GM19395 (cell line): ENCODE measurements around the gene C19orf33.
"Not testable (repeated sequence)": the region's sequence is repeated elsewhere in the genome, so short reads cannot be mapped to it uniquely, and the experiment has no call there.

Experiments used
- ATAC-seq: cut with Tn5 transposase; IDR thresholded peaks from one replicate; pipeline ENCODE4 v1.9.1; 2021; ENCODE audit warnings: mild to moderate bottlenecking, moderate library complexity; ENCODE audit not compliant: unreplicated experiment

Gene C19orf33

GRCh38 chr19:38303517-38304351 lies at the start of gene C19orf33:
Gene C19orf33, plus strand, starts transcription at chr19:38304251. Its CDS starts 11 bp downstream, at chr19:38304262.
- no peak for ATAC-seq

- ATAC-seq: no peak
These were observed 48.6 kb upstream of the C19orf33 start for GRCh38 chr19:38255383-38256014.

DNA sequence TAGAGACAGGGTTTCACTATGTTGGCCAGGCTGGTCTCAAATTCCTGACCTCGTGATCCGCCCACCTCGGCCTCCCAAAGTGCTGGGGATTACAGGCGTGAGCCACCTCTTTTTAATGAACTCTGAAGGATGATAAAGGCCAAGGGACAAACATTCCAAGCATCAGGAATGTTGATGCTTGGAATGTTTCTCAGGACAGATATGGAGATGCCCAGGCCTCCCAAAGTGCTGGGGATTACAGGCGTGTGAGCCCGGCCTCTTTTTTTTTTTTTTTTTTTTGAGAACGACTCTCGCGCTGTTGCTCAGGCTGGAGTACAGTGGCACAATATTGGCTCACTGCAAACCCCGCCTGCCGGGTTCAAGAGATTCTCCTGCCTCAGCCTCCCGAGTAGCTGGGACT lies 42.1 kb upstream of the C19orf33 start:
- ATAC-seq: not testable (repeated sequence)

- ATAC-seq: no peak
These were observed 41.3 kb upstream of the C19orf33 start for GRCh38 chr19:38262585-38263268.

GRCh38 chr19:38263689-38264485 lies 40.2 kb upstream of the C19orf33 start:
- no peak for ATAC-seq

DNA sequence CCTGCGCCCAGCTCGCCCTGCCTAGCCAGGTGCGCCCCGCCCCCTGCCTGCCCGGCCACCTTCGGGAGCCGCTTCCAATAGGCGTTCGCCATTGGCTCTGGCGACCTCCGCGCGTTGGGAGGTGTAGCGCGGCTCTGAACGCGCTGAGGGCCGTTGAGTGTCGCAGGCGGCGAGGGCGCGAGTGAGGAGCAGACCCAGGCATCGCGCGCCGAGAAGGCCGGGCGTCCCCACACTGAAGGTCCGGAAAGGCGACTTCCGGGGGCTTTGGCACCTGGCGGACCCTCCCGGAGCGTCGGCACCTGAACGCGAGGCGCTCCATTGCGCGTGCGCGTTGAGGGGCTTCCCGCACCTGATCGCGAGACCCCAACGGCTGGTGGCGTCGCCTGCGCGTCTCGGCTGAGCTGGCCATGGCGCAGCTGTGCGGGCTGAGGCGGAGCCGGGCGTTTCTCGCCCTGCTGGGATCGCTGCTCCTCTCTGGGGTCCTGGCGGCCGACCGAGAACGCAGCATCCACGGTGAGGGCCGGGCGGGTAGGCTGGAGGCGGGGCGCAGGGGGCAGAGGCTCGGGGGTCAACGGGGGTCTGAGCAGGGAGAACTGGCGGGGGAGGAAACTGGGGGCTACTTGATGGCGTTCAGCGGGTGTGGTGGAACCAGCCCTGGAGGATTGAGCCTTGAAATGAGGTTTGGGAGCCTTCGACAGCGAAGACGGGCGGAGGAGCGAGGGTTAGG lies 39.4 kb upstream of the C19orf33 start, which contains the start of gene SPINT2:
SPINT2 (plus strand) TSS at position 88 of the 727 bp plus-strand sequence; CDS start at position 408, 320 bp downstream.
- no peak for ATAC-seq

- ATAC-seq: no peak
These were observed 38.7 kb upstream of the C19orf33 start for GRCh38 chr19:38265213-38265861.

DNA sequence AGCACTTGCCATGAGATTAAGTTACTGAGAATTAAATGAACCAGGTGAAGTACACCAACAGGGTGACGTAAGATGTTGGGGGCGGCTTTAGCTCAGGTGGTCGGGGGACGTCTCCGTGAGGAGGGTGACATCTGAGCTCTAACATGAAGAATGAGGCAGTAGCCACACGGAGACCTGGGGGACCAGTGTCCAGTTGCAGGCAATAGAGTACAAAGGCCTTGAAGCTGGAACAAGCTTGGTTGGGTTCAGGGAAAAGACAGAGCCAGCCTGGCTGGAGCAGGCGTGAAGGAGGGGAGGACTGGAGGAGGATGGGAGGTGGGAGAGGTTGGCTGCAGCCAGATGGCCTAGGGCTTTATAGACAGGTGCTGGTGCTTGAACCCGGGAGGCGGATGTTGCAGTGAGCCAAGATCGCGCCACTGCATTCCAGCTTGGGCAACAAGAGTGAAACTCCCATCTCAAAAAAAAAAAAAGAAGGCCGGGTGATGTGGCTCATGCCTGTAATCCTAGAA lies 38.1 kb upstream of the C19orf33 start:
- ATAC-seq: no peak

- no peak for ATAC-seq
These were observed 37.0 kb upstream of the C19orf33 start for GRCh38 chr19:38266981-38267597.

DNA sequence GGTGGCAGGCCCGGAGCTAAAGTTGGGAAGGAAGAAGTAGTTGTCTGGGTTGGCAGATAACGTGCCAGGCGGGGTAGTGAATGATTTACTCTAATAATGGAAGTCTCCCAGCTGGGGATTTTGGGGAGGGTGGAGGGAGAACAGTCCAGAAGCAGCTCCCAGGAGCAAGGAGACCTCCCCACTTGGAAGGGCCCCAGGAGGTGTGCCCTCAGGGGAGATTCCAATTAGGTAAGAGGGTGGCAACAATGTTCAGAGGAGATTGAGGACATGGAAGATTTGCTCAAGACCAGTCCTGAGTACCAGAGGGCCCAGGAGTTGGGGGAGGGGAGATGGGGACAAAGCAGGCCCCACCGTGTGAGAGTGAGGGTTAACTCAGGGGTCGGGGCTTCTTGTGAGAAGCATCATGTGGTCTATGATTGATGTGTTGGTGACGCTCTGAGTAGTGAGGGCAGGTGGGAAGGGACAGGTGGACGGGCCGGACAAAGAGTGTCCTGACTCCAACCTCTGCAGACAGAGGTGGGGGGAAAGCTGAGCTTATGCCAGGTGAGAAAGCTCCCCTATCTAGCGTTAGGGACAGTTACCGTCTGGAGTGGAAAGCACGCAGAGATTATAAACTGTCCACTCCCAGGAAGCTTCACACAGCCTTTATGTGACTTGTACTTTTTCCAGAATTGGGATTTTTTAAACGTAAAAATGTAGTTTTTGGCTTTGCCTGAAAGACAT lies 36.1 kb upstream of the C19orf33 start:
- ATAC-seq: no peak

- ATAC-seq: no peak
These were observed 35.5 kb upstream of the C19orf33 start for GRCh38 chr19:38268539-38268938.

- no peak for ATAC-seq
These were observed 33.4 kb upstream of the C19orf33 start for GRCh38 chr19:38270587-38271167.

- no peak for ATAC-seq
These were observed 30.6 kb upstream of the C19orf33 start for GRCh38 chr19:38273499-38273898.

- no peak for ATAC-seq
These were observed 29.3 kb upstream of the C19orf33 start for GRCh38 chr19:38274739-38275138.

DNA sequence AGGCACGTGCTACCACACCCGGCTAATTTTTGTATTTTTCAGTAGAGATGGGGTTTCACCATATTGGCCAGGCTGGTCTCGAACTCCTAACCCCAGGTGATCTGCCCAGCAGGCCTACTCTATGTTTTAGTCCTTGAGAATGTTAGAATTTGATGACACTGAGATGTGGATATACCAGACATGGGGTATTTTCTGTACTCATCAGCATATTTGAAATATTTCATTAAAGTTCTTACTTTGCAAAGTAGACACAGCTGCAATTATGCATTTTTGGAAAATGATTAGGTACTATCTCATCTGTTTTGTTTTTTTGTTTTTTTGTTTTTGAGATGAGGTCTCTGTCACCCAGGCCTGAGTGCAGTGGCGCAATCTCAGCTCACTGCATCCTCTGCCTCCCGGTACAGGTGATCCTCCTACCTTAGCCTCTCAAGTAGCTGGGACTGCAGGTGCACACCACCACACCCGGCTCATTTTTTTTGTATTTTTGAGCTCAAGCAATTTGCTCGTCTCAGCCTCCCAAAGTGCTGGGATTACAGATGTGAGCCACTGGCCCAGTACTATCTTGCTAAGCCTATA lies 27.0 kb upstream of the C19orf33 start:
- ATAC-seq: no peak

- no peak for ATAC-seq
These were observed 26.5 kb upstream of the C19orf33 start for GRCh38 chr19:38277549-38277948.

GRCh38 chr19:38277969-38278680 lies 25.9 kb upstream of the C19orf33 start:
- ATAC-seq: no peak
